ENCODE measurements around the gene KAT5.
"Not testable (repeated sequence)": the region's sequence is repeated elsewhere in the genome, so short reads cannot be mapped to it uniquely, and the experiment has no call there.

Gene KAT5

GRCh38 chr11:65711785-65712632 is at the start of gene KAT5:
KAT5 (plus strand) TSS chr11:65712252; CDS start chr11:65712268, 16 bp downstream.
- DNase-seq, result peak; percentile 97

- DNase-seq, result peak; percentile 88
Measured at GRCh38 chr11:65662799-65663638, 49.0 kb upstream of the KAT5 start, which contains the start of gene RELA. RELA (minus strand) TSS chr11:65662916; CDS start chr11:65662832, 84 bp downstream.

DNA sequence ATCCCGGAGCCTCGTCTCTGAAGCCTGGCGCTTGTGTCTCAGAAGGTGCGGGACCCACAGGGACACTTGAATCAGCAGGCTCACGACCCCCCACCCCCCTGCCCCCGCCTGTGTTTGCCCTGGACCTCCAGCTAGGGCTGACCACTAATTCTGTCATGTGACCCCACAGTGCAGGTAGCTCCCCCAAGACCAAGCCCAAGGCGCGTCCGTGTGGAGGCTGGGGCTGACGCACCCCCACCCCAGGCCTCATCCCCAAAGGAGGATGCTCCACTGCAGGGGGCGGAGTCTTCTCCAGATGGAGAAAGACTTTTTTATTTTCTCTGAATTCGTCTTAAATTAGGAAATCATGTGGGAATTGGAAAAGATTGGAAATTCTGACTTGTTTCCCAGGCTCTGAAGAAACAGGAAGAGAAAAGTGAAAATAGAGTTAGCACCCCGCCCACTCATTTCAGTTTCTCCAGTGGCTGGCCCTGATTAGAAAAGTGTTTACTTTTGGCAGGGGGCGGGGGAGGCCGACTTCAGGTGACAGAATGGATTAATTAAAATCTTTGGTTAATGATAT is 48.3 kb upstream of the KAT5 start:
- DNase-seq, result no peak

GRCh38 chr11:65672180-65672860 is 39.7 kb upstream of the KAT5 start:
- DNase-seq, result no peak

DNA sequence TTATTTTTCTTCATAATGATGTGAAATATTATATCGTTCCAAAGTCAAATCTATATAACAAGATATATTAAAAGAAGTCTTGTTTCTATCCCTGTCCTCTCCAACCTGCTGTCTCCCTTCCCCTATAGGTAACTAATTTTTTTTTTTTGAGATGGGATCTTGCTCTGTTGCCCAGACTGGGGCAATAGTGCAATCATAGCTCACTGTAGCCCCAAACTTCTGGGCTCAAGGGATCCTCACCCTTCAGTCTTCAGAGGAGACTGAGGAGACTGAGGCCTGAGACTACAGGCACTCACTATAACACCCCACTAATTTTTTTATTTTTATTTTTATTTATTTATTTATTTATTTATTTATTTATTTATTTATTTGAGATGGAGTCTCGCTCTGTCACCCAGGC is 39.1 kb upstream of the KAT5 start:
- no peak for DNase-seq

GRCh38 chr11:65680192-65680743 is 31.8 kb upstream of the KAT5 start:
- no peak for DNase-seq

- not testable (repeated sequence) for DNase-seq
Measured at GRCh38 chr11:65683480-65683879, 28.6 kb upstream of the KAT5 start.

DNA sequence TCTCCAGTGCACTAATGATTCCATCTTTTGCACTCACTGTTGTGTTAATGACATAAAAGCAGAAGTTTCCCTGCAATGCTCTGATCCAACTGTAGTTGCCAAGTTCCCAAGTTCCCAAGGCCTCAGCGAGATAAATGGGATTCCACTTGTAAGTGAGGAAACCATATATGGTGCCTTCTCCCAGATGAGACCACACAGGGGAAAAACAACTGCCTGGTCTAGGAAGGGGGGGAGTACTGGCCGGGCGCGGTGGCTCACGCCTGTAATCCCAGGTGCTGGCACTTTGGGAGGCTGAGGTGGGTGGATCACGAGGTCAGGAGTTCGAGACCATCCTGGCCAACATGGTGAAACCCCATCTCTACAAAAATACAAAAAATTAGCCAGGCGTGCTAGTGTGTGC is 26.1 kb upstream of the KAT5 start:
- no peak for DNase-seq

DNA sequence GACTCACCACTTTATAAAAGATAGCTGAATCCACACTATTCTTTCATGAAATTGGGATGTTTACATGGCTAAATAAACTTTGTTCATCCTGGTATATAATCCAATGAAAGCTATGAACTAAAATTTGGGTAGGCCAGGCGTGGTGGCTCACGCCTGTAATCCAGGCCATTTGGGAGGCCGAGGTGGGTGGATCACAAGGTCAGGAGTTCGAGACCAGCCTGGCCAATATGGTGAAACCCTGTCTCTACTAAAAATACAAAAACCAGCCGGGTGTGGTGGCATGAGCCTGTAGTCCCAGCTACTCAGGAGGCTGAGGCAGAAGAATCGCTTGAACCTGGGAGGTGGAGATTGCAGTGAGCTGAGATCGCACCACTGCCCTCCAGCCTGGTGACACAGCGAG is 20.2 kb upstream of the KAT5 start:
- DNase-seq, result not testable (repeated sequence)

- no peak for DNase-seq
Measured at GRCh38 chr11:65692367-65692766, 19.7 kb upstream of the KAT5 start.

- DNase-seq, result no peak
Measured at GRCh38 chr11:65695459-65696241, 16.4 kb upstream of the KAT5 start.

DNA sequence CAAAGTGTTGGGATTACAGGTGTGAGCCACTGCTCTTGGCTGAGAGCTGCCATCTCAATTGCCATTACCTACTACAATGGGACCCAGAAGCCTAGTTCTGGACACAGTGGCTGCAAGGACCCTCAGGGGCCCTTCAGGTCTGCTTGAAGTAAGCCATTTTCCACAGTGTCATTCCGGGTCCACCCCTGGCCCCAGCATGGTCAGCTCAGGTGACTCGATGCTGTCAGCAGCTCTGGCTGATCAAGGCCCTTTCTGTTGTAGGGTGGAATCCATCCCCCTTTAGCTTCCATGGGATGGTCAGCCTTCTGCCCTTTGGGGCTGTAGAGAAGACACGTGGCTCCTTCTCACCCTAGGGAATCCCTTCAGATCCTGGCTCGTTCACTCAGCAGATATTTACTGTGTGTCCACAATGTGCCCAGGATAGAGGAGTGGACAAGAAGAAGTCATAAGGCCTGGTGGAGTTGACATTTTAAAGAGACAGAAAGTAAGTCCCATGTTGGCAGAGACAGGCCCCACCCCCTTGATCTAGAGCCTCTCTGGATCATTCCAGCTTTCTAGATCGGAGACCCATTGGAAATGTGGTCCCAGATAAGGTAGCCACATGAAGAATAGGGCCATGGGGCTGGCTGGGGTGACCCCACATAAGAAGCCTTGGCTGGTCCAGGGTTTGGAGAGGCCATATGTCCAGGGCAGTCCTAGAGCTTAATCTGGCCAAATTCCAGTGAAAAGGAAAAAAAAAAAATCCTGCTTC is 15.1 kb upstream of the KAT5 start:
- DNase-seq, result no peak

DNA sequence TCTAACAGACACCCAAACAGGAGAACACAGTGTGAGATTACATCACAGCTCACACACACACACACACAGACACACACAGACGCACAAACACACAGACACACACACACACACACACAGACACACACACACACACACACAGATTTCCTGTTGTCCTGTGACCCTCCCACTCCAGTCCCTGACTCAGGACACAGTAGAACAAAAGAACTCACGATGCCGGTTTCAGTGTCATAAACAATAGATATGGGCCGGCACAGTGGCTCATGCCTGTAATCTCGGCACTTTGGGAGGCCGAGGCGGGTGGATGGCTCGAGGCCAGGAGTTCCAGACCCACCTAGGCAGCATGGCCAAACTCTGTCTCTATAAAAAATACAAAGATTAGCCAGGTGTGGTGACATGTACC is 13.8 kb upstream of the KAT5 start:
- DNase-seq, result no peak

GRCh38 chr11:65699306-65699705 is 12.7 kb upstream of the KAT5 start:
- DNase-seq, result no peak

DNA sequence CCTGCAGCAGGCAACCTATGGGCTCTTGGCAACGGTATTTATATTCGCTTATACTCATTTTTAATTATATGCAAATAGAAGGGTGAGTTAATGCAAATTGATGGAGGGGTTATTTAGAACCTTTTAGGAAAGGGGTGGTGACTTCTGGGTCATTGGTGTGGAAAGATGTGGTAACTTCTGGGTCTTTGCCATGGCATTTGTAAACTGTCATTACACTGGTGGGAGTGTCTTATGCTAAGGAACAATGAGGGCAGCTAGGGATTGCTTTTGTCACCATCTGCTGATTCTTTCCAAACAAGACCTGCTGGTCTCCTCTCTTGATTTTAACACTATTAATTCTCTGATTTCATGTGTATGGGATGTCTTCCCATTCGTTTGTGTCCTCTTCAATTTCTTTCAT is 11.7 kb upstream of the KAT5 start:
- DNase-seq, result no peak

DNA sequence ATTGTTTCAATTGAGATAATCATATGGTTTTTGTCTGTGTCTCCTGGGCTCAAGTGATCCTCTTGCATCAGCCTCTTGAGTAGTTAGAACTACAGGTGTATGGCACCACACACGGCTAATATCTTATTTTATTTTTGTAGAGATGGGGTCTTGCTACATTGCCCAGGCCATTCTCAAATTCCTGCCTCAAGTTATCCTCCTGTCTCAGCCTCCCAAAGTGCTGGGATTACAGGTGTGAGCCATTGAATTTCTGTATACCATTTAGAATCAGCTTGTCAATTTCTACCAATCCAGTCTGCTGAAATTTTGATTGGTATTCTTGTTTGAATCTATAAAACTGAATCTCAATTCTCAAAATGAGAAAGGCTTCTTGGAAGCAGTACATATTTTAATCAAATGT is 10.4 kb upstream of the KAT5 start:
- DNase-seq, result no peak

DNA sequence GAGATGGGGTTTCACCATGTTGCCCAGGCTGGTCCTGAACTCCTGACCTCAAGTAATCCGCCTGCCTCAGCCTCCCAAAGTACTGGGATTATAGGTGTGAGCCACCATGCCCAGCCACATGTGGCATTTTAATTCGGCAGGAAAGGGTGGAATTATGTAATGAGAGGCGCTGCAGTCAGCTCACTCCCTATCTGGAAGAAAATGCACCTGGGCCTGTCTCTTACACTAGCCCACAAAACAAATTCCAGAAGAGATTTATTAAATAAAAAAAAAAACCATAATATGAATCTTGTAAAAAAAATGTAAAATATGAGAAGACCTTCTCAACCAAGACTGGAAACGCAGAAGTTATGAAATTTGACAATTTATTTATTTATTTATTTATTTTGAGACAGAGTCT is 8.2 kb upstream of the KAT5 start:
- no peak for DNase-seq

DNA sequence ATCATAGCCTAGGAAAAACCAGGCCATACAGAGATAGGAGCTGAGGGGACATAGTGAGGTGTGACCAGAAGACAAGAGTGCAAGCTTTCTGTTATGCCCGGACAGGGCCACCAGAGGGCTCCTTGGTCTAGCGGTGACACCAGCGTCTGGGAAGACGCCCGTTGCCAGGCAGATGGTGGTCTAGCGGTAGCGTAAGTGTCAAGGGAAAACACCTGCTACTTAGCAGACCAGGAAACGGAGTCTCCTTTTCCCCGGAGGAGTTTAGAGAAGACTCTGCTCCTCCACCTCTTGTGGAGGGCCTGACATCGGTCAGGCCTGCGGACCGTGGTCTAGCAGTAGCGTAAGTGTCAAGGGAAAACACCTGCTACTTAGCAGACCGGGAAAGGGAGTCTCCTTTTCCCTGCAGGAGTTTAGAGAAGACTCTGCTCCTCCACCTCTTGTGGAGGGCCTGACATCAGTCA is 5.7 kb upstream of the KAT5 start:
- DNase-seq, result peak; percentile 72

DNA sequence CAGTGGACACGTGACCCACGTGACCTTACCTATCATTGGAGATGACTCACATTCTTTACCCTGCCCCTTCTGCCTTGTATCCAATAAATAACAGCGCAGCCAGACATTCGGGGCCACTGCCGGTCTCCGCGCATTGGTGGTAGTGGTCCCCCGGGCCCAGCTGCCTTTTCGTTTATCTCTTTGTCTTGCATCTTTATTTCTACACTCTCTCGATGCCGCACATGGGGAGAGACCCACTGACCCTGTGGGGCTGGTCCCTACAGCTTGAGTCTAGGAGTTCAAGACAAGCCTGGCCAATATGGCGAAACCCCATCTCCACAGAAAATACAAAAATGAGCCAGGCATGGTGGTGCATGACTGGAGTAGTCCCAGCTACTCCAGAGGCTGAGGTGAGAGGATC is 5.0 kb upstream of the KAT5 start:
- DNase-seq, result not testable (repeated sequence)

DNA sequence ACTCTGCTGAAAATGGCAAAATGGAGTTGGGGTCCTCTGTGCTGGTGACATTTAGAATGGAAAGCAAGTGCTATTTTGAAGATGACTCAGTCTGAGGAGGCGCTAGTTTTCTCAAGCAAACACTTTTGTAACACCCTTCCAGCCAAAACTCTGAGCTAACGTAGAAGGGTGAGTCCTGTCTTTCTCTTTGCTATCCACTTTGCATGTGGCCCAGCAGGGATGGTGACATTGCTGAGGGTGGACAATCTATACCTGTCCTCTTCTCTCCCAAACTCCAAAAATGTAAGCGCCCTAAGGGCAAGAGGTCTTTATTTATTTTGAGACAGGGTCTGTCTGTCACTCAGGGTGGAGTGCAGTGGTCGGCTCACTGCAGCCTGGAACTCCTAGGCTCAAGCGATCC is 3.6 kb upstream of the KAT5 start:
- no peak for DNase-seq

- no peak for DNase-seq
Measured at GRCh38 chr11:65709661-65710060, 2.4 kb upstream of the KAT5 start.
